GM12873 (cell line): Measurements from ENCODE around the gene CDK14.

ENCODE experiments used
- TF ChIP-seq, protein P1 (sequence below): IDR thresholded peaks from 2 replicates; pipeline ENCODE4 v1.5.1; 2012; ENCODE audit warnings: low read depth, mild to moderate bottlenecking, moderate library complexity, low read length, control low read depth; ENCODE audit not compliant: insufficient read depth; ENCODE audit errors: missing control alignments

The CDK14 gene

DNA sequence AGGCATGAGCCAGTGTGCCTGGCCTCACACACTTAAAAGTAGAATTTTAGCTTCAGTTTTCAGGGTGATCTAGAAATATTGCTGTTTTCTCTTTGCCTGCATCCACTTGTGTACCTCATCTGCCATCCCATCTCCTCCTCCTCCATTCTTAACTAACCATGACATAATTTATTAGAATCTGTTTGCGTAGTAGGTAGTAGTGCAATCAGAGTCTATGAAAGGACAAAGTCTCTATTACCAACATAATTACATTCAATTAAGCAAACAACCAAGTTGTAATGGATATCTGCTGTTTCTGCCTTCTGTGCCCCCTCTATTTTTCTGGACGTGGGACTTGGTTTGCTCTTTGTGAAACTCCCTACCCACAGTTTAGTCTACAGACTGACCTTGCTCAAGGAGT is 72.9 kb downstream of the CDK14 start:
- TF ChIP-seq, protein P1, sequence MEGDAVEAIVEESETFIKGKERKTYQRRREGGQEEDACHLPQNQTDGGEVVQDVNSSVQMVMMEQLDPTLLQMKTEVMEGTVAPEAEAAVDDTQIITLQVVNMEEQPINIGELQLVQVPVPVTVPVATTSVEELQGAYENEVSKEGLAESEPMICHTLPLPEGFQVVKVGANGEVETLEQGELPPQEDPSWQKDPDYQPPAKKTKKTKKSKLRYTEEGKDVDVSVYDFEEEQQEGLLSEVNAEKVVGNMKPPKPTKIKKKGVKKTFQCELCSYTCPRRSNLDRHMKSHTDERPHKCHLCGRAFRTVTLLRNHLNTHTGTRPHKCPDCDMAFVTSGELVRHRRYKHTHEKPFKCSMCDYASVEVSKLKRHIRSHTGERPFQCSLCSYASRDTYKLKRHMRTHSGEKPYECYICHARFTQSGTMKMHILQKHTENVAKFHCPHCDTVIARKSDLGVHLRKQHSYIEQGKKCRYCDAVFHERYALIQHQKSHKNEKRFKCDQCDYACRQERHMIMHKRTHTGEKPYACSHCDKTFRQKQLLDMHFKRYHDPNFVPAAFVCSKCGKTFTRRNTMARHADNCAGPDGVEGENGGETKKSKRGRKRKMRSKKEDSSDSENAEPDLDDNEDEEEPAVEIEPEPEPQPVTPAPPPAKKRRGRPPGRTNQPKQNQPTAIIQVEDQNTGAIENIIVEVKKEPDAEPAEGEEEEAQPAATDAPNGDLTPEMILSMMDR: no peak

DNA sequence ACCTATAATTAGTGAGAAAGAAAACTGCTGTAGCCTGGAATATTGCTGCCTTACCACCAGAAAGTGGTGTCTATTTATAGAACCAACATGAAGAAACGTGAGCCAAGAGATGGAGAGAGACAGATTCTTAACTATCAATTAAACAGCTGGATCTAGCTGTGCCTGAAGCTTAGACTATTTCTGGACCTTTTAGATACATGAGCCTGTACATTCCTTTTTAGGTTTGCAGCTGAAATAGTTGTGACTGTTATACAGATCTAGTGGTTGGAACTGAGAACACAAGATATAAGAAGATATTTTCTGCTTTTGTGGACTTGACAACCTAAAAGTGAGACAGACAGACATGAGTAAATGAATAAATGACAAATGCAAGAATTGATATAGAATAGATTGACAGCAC is 73.4 kb downstream of the CDK14 start:
- TF ChIP-seq, protein P1: no peak

DNA sequence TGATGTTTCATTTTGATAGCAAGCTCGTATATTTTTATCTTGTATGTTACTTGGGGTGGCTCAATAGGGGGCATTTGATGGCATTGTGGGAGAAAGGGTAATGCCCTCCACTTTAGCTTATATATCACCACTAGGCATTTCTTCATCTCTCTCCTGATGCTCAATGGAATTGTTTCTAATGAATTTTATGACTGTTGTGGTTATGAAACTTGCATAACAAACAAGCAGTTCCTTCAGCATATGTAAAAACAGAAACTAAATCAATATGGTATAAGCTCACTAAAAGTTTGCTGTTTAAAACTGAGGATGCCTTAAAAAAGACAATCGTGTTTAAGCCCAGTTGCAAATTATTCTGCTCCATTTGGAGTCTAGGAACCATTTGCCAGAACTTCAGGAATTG is 75.5 kb downstream of the CDK14 start:
- TF ChIP-seq, protein P1: no peak

DNA sequence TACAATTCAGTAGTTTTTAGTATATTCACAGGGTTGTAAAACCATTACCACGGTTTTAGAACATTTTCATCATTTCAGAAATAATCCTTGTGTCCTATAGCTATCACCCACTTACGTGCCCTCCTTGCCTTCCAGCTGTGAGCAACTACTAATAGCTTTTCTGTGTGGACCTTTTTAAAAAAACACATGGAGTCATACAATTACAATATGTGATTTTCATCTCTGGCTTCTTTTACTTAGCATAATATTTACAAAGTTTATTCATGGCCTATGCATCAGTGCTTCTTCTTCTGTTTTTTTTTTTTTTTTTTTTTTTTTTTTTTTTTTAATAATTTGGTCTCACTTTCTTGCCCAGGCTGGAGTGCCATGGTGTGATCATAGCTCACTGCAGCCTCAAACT is 76.1 kb downstream of the CDK14 start:
- TF ChIP-seq, protein P1: no peak

DNA sequence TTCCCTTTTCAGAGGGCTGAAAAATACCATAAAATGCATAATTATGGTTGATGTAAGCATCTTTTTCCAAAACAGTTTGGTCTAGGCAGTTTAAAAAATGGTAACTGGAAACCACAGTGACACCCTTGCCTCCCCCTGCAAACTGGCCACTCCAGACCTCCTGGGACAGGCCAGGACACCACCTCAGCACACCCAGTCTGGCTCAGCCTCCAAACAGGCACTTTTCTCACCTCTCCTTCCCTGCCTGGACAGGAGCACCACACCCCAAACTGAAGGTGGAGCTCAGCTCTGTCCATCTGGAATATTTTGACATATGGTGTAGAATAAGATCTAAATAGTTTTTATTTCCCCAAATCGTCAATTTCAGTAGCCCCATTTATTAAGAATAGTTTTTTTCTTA is 78.5 kb downstream of the CDK14 start:
- TF ChIP-seq, protein P1: no peak

DNA sequence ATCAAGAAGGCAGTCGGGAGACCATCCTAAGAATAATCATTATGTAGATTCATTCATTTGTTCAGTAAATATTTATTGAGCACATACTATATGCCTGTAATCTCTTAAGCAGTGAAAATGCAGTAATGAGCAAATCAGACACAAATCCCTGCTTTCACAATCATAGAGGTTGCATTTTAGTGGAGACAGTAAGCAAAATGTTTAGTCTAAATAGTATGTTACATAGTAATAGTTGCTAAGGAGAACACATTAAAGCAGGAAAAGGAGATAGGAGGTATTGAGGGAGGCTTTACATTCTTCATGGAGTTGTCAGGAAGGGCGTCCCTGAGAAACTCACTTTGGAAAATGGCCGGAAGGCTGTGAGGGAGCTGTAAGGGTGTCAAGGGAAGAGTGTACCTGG is 79.9 kb downstream of the CDK14 start:
- TF ChIP-seq, protein P1: no peak

DNA sequence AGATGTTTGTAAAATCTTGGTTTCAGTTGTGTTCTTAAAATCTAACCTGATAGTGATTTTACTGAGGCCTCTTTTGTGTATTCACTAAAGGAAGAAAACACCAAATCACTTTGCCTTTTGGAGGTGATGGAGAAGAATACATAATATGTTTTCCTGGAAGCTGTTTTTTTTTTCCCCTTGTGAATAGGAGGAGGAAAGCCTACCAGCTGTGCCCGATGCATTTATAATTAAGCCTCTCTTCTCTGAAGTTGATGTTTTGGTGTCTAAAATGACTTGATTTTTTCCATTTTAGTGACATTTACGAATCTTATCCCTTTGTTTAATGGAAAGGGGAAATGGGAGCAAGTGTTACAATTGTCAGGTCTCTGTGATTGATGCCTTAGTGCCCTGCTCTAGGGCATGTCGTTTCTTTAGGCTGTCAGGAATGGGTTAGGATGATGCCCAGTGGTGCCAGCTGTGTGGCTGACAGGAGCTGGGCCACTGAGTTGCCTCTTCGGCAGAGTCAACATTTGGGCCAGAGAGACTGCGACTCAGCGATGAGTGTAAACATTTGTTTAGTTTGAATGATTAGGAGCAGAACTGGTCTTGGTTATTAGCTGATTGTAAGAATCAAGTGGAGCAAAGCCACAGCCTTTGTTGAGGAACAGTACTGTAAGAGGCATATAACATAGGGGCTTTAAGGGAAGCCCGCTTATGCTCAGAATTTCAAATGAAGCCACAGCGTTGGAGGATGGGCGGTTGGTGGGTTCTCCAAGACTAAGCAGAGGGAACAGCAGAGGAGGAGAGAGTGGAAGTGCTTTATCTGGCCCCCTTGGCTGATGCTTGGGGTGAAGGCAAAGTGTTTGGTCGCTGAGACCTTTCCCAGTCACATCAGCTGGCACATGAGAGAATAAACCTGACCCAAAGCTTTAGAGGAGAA is 81.6 kb downstream of the CDK14 start:
- TF ChIP-seq, protein P1: no peak
